Hepatocyte (in vitro differentiated cells): Measurements from ENCODE around the gene TNFAIP2. TPM values are rescaled to one million over a fixed set of nuclear protein-coding genes. Genes with fewer than 3 reads are reported as not detected.
A peak's percentile ranks its signal among the peaks of the same experiment; 100 is the strongest.

ENCODE experiments used
- DNase-seq: peaks from one replicate; pipeline ENCODE4 v3.0.0-alpha.2; 2016; ENCODE audit warnings: low spot score
- H2AFZ ChIP-seq: fragments of 200-600 bp; sonication (generic); 2 replicates; pipeline ENCODE4 v1.6.0; 2016; ENCODE audit warnings: antibody characterized with exemption, mild to moderate bottlenecking
- H3K27ac ChIP-seq: fragments of 200-600 bp; sonication (generic); 2 replicates; pipeline ENCODE4 v1.5.1; 2016; ENCODE audit warnings: mild to moderate bottlenecking
- H3K27me3 ChIP-seq: fragments of 200-600 bp; sonication (generic); 2 replicates; pipeline ENCODE4 v1.6.1; 2016
- H3K36me3 ChIP-seq: fragments of 200-600 bp; sonication (generic); replicated peaks from 2 replicates; pipeline ENCODE4 v1.5.1; 2016; ENCODE audit warnings: low read depth; ENCODE audit not compliant: insufficient read depth
- H3K4me1 ChIP-seq: fragments of 200-600 bp; sonication (generic); 2 replicates; pipeline ENCODE4 v1.5.1; 2016; ENCODE audit warnings: mild to moderate bottlenecking, moderate library complexity; ENCODE audit not compliant: insufficient read depth
- H3K4me2 ChIP-seq: fragments of 200-600 bp; sonication (generic); 2 replicates; pipeline ENCODE4 v1.6.0; 2016
- H3K4me3 ChIP-seq: fragments of 200-600 bp; sonication (generic); 2 replicates; pipeline ENCODE4 v1.5.1; 2016; ENCODE audit warnings: mild to moderate bottlenecking
- H3K79me2 ChIP-seq: fragments of 200-600 bp; sonication (generic); 2 replicates; pipeline ENCODE4 v1.6.0; 2017; ENCODE audit warnings: mild to moderate bottlenecking
- H3K9me2 ChIP-seq: fragments of 200-600 bp; sonication (generic); replicated peaks from 2 replicates; pipeline ENCODE4 v1.6.0; 2017; ENCODE audit warnings: mild to moderate bottlenecking; ENCODE audit not compliant: insufficient read depth
- H3K9me3 ChIP-seq: fragments of 200-600 bp; sonication (generic); 2 replicates; pipeline ENCODE4 v1.5.1; 2016; ENCODE audit warnings: low read depth, mild to moderate bottlenecking
- H4K20me1 ChIP-seq: fragments of 200-600 bp; sonication (generic); 2 replicates; pipeline ENCODE4 v1.6.0; 2016; ENCODE audit warnings: mild to moderate bottlenecking; ENCODE audit not compliant: insufficient read depth, poor library complexity, severe bottlenecking
- CTCF ChIP-seq: fragments of 200-600 bp; sonication (generic); IDR thresholded peaks from 2 replicates; pipeline ENCODE4 v1.5.1; 2016; ENCODE audit warnings: antibody characterized with exemption, mild to moderate bottlenecking; ENCODE audit not compliant: poor library complexity
- EZH2 ChIP-seq: fragments of 200-600 bp; sonication (generic); IDR thresholded peaks from 2 replicates; pipeline ENCODE4 v1.6.1; 2016; ENCODE audit warnings: antibody characterized with exemption, mild to moderate bottlenecking, borderline replicate concordance
- EZH2phosphoT487 ChIP-seq: fragments of 200-600 bp; sonication (generic); IDR thresholded peaks from one replicate; pipeline ENCODE4 v1.6.1; 2018; ENCODE audit warnings: antibody characterized with exemption, mild to moderate bottlenecking, low read depth, moderate library complexity; ENCODE audit not compliant: unreplicated experiment, severe bottlenecking
- WGBS: methylation state at CpG from one replicate; pipeline ENCODE4 v1.1.6; 2016; ENCODE audit warnings: low lambda C conversion rate; ENCODE audit errors: missing lambda C conversion rate; 5-methylcytosine and 5-hydroxymethylcytosine counted together
- polyA plus RNA-seq: library from polyadenylated mRNA; unstranded; fragments of >200 nt; fragmentation: Nextera tagmentation; extraction: Ambion mirVana; gene quantifications from 2 replicates; pipeline ENCODE4 v1.2.1, GENCODE V29; 2016
- total RNA-seq: library from RNA; depleted of rRNA; stranded (reverse); fragments of >200 nt; gene quantifications from 2 replicates; pipeline ENCODE4 v1.2.3, GENCODE V29; 2014

The TNFAIP2 gene
- total and polyA plus RNA-seq, 2 experiments from 2014 or later, result 14.2 to 16.0 TPM

- Histone ChIP-seq H3K27me3 (no peaks in the 10 kb centered on the region), H3K4me3 (no peak overlapping the region), H3K79me2 (no peaks in the 10 kb centered on the region), H4K20me1 (no peaks in the 10 kb centered on the region), H3K36me3 (no peaks in the 10 kb centered on the region), H3K4me1 (peaks cover 41% of the 10 kb centered on the region), H2AFZ (no peak overlapping the region), H3K9me3 (no peaks in the 10 kb centered on the region), H3K4me2 (peak overlapping the region; percentile 70), H3K9me2 (no peaks in the 10 kb centered on the region), H3K27ac (peak overlapping the region; percentile 84)
- no peak for DNase-seq
- WGBS, result 91% methylated on average over 7 of the region's 8 CpGs
- no peak for TF ChIP-seq EZH2
- no peak for TF ChIP-seq EZH2phosphoT487
- TF ChIP-seq CTCF, result no peak
Measured at GRCh38 chr14:103099733-103100280, 23.5 kb upstream of the TNFAIP2 start.

DNA sequence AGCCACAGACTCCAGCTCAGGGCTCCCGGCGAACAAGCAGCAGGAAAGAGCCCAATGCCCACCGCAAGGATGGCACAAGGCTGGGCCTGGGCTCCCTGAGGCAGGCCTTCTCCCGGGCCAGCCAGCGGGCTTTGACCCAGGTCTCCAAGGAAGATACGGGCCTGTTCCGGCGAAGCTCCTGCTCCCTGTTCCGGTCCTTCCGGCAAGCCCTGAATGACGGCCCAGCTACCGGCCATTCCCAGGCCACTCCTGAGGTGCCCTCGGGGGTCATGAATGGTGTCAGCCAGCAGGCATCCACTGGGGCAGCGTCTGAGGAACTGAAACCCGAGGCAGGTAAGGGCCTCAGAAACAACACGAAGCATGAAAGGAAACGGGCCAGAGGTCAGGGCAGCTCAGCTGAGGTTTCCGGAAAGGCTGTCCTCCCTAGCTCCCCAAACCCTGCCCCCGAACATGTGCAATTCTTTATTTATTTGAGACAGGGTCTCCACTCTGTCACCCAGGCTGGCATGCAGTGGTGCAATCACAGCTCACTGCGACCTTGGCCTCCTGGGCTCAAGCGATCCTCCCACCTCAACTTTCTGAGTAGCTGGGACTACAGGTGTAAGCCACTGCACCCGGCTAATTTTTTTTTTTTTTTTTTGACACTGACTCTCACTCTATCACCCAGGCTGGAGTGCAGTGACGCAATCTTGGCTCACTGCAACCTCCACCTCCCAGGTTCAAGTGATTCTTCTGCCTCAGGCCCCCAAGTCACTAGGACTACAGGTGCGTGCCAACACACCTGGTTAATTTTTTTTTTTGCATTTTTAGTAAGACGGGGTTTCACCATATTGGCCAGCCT, 22.8 kb upstream of the TNFAIP2 start:
- Histone ChIP-seq H3K4me3 (no peak overlapping the region), H3K9me2 (no peaks in the 10 kb centered on the region), H3K4me2 (peak overlapping the region; percentile 70), H3K9me3 (no peaks in the 10 kb centered on the region), H3K27ac (peak overlapping the region; percentile 84), H4K20me1 (no peaks in the 10 kb centered on the region), H2AFZ (no peak overlapping the region), H3K4me1 (peaks cover 38% of the 10 kb centered on the region), H3K36me3 (no peaks in the 10 kb centered on the region), H3K27me3 (no peaks in the 10 kb centered on the region), H3K79me2 (no peaks in the 10 kb centered on the region)
- TF ChIP-seq CTCF (no peak), EZH2 (no peak), EZH2phosphoT487 (no peak)
- 66% methylated on average over 25 of the region's 25 CpGs for WGBS
- no peak for DNase-seq

DNA sequence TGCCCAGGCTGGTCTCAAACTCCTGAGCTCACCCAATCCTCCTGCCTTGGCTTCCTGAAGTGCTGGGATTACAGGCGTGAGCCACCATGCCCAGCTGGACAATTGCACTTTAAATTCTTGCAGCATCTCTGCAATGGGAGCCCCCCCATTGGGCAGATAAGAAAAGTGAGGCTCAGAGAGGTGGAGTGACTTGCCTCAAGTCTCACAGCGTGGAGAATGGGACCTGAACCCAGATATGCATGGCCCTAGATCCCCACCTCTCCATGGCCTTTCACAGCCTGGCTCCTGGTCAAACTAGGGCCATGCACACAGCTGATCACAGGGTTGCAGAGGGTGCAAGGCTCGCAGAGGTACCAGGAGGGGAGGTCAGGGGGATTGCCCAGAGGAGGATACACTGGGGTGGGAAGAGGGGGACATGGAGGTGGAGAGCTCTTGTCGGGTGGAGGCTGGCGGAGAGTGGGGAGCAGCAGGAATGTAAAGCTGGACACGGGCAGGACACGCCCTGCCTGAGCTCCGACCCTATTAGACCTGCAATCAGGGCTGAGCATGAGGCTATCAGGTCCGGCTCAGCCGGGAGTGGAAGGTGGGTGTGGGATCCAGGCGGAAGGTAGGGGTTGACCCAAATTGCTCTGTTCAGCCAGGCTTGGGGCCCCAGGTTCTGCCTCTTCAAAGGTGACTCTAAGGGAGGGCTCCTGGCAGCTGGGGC, 21.9 kb upstream of the TNFAIP2 start:
- peaks cover 38% of the 10 kb centered on the region for H3K4me1 ChIP-seq
- no peak overlapping the region for H2AFZ ChIP-seq
- no peak for TF ChIP-seq EZH2phosphoT487
- no peak for TF ChIP-seq CTCF
- TF ChIP-seq EZH2, result no peak
- H3K4me3 ChIP-seq, result no peak overlapping the region
- H4K20me1 ChIP-seq, result no peaks in the 10 kb centered on the region
- no peaks in the 10 kb centered on the region for H3K79me2 ChIP-seq
- peak overlapping the region; percentile 40 for H3K27ac ChIP-seq
- H3K9me3 ChIP-seq, result no peaks in the 10 kb centered on the region
- no peaks in the 10 kb centered on the region for H3K9me2 ChIP-seq
- WGBS, result 74% methylated on average over 10 of the region's 11 CpGs
- H3K36me3 ChIP-seq, result no peaks in the 10 kb centered on the region
- peak overlapping the region; percentile 62 for H3K4me2 ChIP-seq
- DNase-seq, result no peak
- no peaks in the 10 kb centered on the region for H3K27me3 ChIP-seq
